SK-N-MC (cell line): ENCODE results near the gene CD93.

Source experiments
- DNase-seq: peaks from one replicate; pipeline ENCODE4 v3.0.0-alpha.2; 2011; ENCODE audit warnings: low read depth, low spot score
- H3K27ac ChIP-seq: fragments of 200-600 bp; sonication (generic); 2 replicates; pipeline ENCODE4 v1.5.1; 2016; ENCODE audit warnings: mixed run types
- H3K36me3 ChIP-seq: fragments of 200-600 bp; sonication (generic); 2 replicates; pipeline ENCODE4 v1.6.1; 2017; ENCODE audit warnings: antibody characterized with exemption, low read length, mixed read lengths; ENCODE audit not compliant: insufficient read depth
- H3K4me3 ChIP-seq: fragments of 200-600 bp; sonication (generic); 2 replicates; pipeline ENCODE4 v1.5.1; 2016
- H3K9ac ChIP-seq: fragments of 200-600 bp; sonication (generic); 2 replicates; pipeline ENCODE4 v1.8.0; 2017; ENCODE audit warnings: mixed run types, mixed read lengths; ENCODE audit not compliant: insufficient read length
- H3K9me3 ChIP-seq: fragments of 200-600 bp; sonication (generic); 2 replicates; pipeline ENCODE4 v1.6.1; 2017; ENCODE audit warnings: low read depth, mild to moderate bottlenecking, antibody characterized with exemption, low read length, moderate library complexity, mixed read lengths
- EZH2 ChIP-seq: fragments of 200-600 bp; sonication (generic); IDR thresholded peaks from one replicate; pipeline ENCODE4 v1.6.1; 2017; ENCODE audit warnings: antibody characterized with exemption
- FOXP2 ChIP-seq: optimal IDR thresholded peaks from 2 replicates; pipeline ENCODE3; 2011; ENCODE audit warnings: mild to moderate bottlenecking, moderate library complexity; ENCODE audit not compliant: insufficient read depth; ENCODE audit errors: extremely low read length, control extremely low read depth
- POLR2AphosphoS5 ChIP-seq: IDR thresholded peaks from 2 replicates; pipeline ENCODE4 v1.6.1; 2012; ENCODE audit warnings: mild to moderate bottlenecking, low read depth, low read length, borderline replicate concordance

The CD93 gene

GRCh38 chr20:23077277-23077676 lies 8.8 kb downstream of the CD93 start:
- no peak overlapping the region for H3K27ac ChIP-seq
- H3K36me3 ChIP-seq: no peaks in the 10 kb centered on the region
- H3K4me3 ChIP-seq: no peak overlapping the region
- TF ChIP-seq POLR2AphosphoS5: no peak
- no peak for TF ChIP-seq EZH2
- TF ChIP-seq FOXP2: no peak
- H3K9me3 ChIP-seq: no peaks in the 10 kb centered on the region
- H3K9ac ChIP-seq: no peak overlapping the region
- DNase-seq: no peak

- no peaks in the 10 kb centered on the region for H3K36me3 ChIP-seq
- no peak for TF ChIP-seq EZH2
- no peak for TF ChIP-seq POLR2AphosphoS5
- no peak for TF ChIP-seq FOXP2
- H3K9me3 ChIP-seq: no peaks in the 10 kb centered on the region
- no peak overlapping the region for H3K9ac ChIP-seq
- no peak overlapping the region for H3K27ac ChIP-seq
- no peak for DNase-seq
- H3K4me3 ChIP-seq: no peak overlapping the region
These were observed 12.1 kb downstream of the CD93 start for GRCh38 chr20:23074052-23074451.

GRCh38 chr20:23072892-23073586 lies 13.1 kb downstream of the CD93 start:
- Histone ChIP-seq H3K27ac (no peak overlapping the region), H3K36me3 (no peaks in the 10 kb centered on the region), H3K9me3 (no peaks in the 10 kb centered on the region), H3K4me3 (no peak overlapping the region), H3K9ac (no peak overlapping the region)
- TF ChIP-seq EZH2: no peak
- no peak for TF ChIP-seq POLR2AphosphoS5
- no peak for TF ChIP-seq FOXP2
- no peak for DNase-seq

- H3K27ac ChIP-seq: no peak overlapping the region
- TF ChIP-seq POLR2AphosphoS5: no peak
- TF ChIP-seq EZH2: no peak
- TF ChIP-seq FOXP2: no peak
- H3K9ac ChIP-seq: no peak overlapping the region
- no peaks in the 10 kb centered on the region for H3K36me3 ChIP-seq
- no peak for DNase-seq
- no peaks in the 10 kb centered on the region for H3K9me3 ChIP-seq
- H3K4me3 ChIP-seq: no peak overlapping the region
These were observed 14.1 kb downstream of the CD93 start for GRCh38 chr20:23071996-23072395.

GRCh38 chr20:23071398-23071797 lies 14.7 kb downstream of the CD93 start:
- Histone ChIP-seq H3K4me3 (no peak overlapping the region), H3K27ac (no peak overlapping the region), H3K36me3 (no peaks in the 10 kb centered on the region), H3K9me3 (no peaks in the 10 kb centered on the region), H3K9ac (no peak overlapping the region)
- no peak for TF ChIP-seq FOXP2
- DNase-seq: no peak

GRCh38 chr20:23069108-23069507 lies 17.0 kb downstream of the CD93 start:
- H3K27ac ChIP-seq: no peak overlapping the region
- no peaks in the 10 kb centered on the region for H3K9me3 ChIP-seq
- H3K9ac ChIP-seq: no peak overlapping the region
- no peak overlapping the region for H3K4me3 ChIP-seq
- no peak for DNase-seq
- no peaks in the 10 kb centered on the region for H3K36me3 ChIP-seq
- no peak for TF ChIP-seq POLR2AphosphoS5
- TF ChIP-seq FOXP2: no peak
- TF ChIP-seq EZH2: no peak

- no peaks in the 10 kb centered on the region for H3K36me3 ChIP-seq
- H3K9ac ChIP-seq: no peak overlapping the region
- no peaks in the 10 kb centered on the region for H3K9me3 ChIP-seq
These were observed 17.8 kb downstream of the CD93 start for GRCh38 chr20:23068283-23068682.

GRCh38 chr20:23066772-23067171 lies 19.4 kb downstream of the CD93 start:
- no peak for DNase-seq
- Histone ChIP-seq H3K27ac (no peak overlapping the region), H3K9me3 (no peaks in the 10 kb centered on the region), H3K9ac (no peak overlapping the region), H3K4me3 (no peak overlapping the region), H3K36me3 (no peaks in the 10 kb centered on the region)
- TF ChIP-seq POLR2AphosphoS5 (no peak), EZH2 (no peak), FOXP2 (no peak)

More at GRCh38 chr20:23068283-23068682, 17.8 kb downstream of the CD93 start:
- DNase-seq: no peak
- H3K27ac ChIP-seq: no peak overlapping the region
- no peak overlapping the region for H3K4me3 ChIP-seq
- TF ChIP-seq EZH2 (no peak), POLR2AphosphoS5 (no peak), FOXP2 (no peak)

- TF ChIP-seq POLR2AphosphoS5 (no peak), EZH2 (no peak), FOXP2 (no peak)
- no peaks in the 10 kb centered on the region for H3K9me3 ChIP-seq
- no peak overlapping the region for H3K9ac ChIP-seq
- DNase-seq: no peak
- no peak overlapping the region for H3K27ac ChIP-seq
- no peak overlapping the region for H3K4me3 ChIP-seq
- no peaks in the 10 kb centered on the region for H3K36me3 ChIP-seq
These were observed 20.6 kb downstream of the CD93 start for GRCh38 chr20:23065266-23066201.
